Measurements from ENCODE around the gene TMEM132D.
"Not testable (repeated sequence)": the region's sequence is repeated elsewhere in the genome, so short reads cannot be mapped to it uniquely, and the experiment has no call there.

The TMEM132D gene

GRCh38 chr12:129053232-129053631 is 850.6 kb downstream of the TMEM132D start:
- DNase-seq = no peak
- H3K27ac Mint-ChIP-seq = no peak overlapping the region
- no peaks in the 10 kb centered on the region for H3K4me1 Mint-ChIP-seq
- peaks cover 0 to 18% of the 10 kb centered on the region in 2 donors for H3K9me3 Mint-ChIP-seq
- no peak for ATAC-seq
- H3K4me3 Mint-ChIP-seq = no peak overlapping the region
- H3K27me3 Mint-ChIP-seq = no peaks in the 10 kb centered on the region

GRCh38 chr12:129052373-129052772 is 851.5 kb downstream of the TMEM132D start:
- no peak for DNase-seq
- Mint-ChIP-seq H3K4me1 (no peaks in the 10 kb centered on the region), H3K27ac (no peak overlapping the region), H3K27me3 (no peaks in the 10 kb centered on the region), H3K9me3 (peaks cover 0 to 17% of the 10 kb centered on the region in 2 donors), H3K4me3 (no peak overlapping the region)
- no peak for ATAC-seq

- Mint-ChIP-seq H3K27ac (no peak overlapping the region), H3K4me1 (no peaks in the 10 kb centered on the region), H3K4me3 (no peak overlapping the region), H3K9me3 (peaks cover 0 to 24% of the 10 kb centered on the region in 2 donors), H3K27me3 (no peaks in the 10 kb centered on the region)
- no peak for ATAC-seq
- no peak for DNase-seq
These were observed 853.9 kb downstream of the TMEM132D start for GRCh38 chr12:129049917-129050316.

GRCh38 chr12:129043334-129043733 is 860.5 kb downstream of the TMEM132D start:
- not testable (repeated sequence) for H3K4me1 Mint-ChIP-seq, H3K27ac Mint-ChIP-seq, ATAC-seq, H3K27me3 Mint-ChIP-seq, DNase-seq, H3K4me3 Mint-ChIP-seq
- peaks cover 4 to 15% of the 10 kb centered on the region in 2 donors for H3K9me3 Mint-ChIP-seq

- Mint-ChIP-seq H3K9me3 (peaks cover 0 to 15% of the 10 kb centered on the region in 2 donors), H3K4me3 (no peak overlapping the region), H3K27me3 (peaks cover 9% of the 10 kb centered on the region), H3K4me1 (no peaks in the 10 kb centered on the region), H3K27ac (no peak overlapping the region)
- ATAC-seq = no peak
- no peak for DNase-seq
These were observed 867.7 kb downstream of the TMEM132D start for GRCh38 chr12:129036135-129036534.

- DNase-seq (no peak), ATAC-seq (no peak)
- Mint-ChIP-seq H3K27ac (no peak overlapping the region), H3K4me3 (no peak overlapping the region), H3K4me1 (no peaks in the 10 kb centered on the region), H3K27me3 (peaks cover 9% of the 10 kb centered on the region), H3K9me3 (peaks cover 0 to 15% of the 10 kb centered on the region in 2 donors)
These were observed 869.1 kb downstream of the TMEM132D start for GRCh38 chr12:129034558-129035289.

GRCh38 chr12:129028844-129029243 is 875.0 kb downstream of the TMEM132D start:
- Mint-ChIP-seq H3K27me3 (peaks cover 9% of the 10 kb centered on the region), H3K4me1 (no peaks in the 10 kb centered on the region), H3K9me3 (peaks cover 0 to 7% of the 10 kb centered on the region in 2 donors), H3K4me3 (no peak overlapping the region), H3K27ac (no peak overlapping the region)
- no peak for DNase-seq
- no peak for ATAC-seq

GRCh38 chr12:129025055-129025454 is 878.8 kb downstream of the TMEM132D start:
- ATAC-seq (no peak), DNase-seq (no peak)
- H3K27ac Mint-ChIP-seq = no peak overlapping the region
- no peak overlapping the region for H3K4me3 Mint-ChIP-seq
- no peaks in the 10 kb centered on the region for H3K4me1 Mint-ChIP-seq
- H3K9me3 Mint-ChIP-seq = peaks cover 0 to 7% of the 10 kb centered on the region in 2 donors
- H3K27me3 Mint-ChIP-seq = no peaks in the 10 kb centered on the region
